Measurements from ENCODE around the gene SARNP. TPM values are rescaled to one million over a fixed set of nuclear protein-coding genes. Genes with fewer than 3 reads are reported as not detected.

The SARNP gene
- total and polyA plus RNA-seq, 10 of the 15 experiments (the other 5 are each of a cell fraction or from before 2014, with no cell fraction given), result 77.6 to 445 (median 188) TPM

GRCh38 chr12:55711786-55712553, 105.6 kb downstream of the SARNP start:
- peaks cover 7% of the 10 kb centered on the region for H3K79me2 ChIP-seq (ENCODE audit: control insufficient read depth, insufficient read depth, low read length)
- no peak for FAIRE-seq

More at GRCh38 chr12:55711786-55712553, 105.6 kb downstream of the SARNP start:
- ChIA-PET RAD21 (ENCODE audit: unreplicated experiment) (interaction anchor here (0.7 to 1.8 kb wide), 3 partner anchors 18 to 39 kb away, joined by 3 to 4 read pairs (median 3); no protein-coding TSS in a partner anchor), CTCF (interaction anchor here (0.6 to 2.9 kb wide), 5 partner anchors 10 to 1521 kb away, joined by 3 to 11 read pairs (median 4); no protein-coding TSS in a partner anchor), SMC1A (ENCODE audit: uncharacterized antibody, unreplicated experiment) (interaction anchor here (0.7 to 1.1 kb wide), 2 partner anchors 18 to 57 kb away, joined by 3 to 4 read pairs; no protein-coding TSS in a partner anchor), POLR2A (interaction anchor here (1.1 kb wide), 1 partner anchor 55 kb away, joined by 3 read pairs; no protein-coding TSS in a partner anchor)
- intact Hi-C loops (cut with micrococcal nuclease; ENCODE audit: unreplicated experiment) (no loop called here), in situ Hi-C loops (cut with MboI) (no loop called here)
- TF ChIP-seq ZNF24 (IDR thresholded peaks at IDR 0.05) (no peak), RELB (IDR thresholded peaks at IDR 0.05; ENCODE audit: low read depth) (no peak), CHD4 (IDR thresholded peaks at IDR 0.05) (no peak), REST (IDR thresholded peaks at IDR 0.05; ENCODE audit: low read depth, low read length) (no peak), ELK1 (IDR thresholded peaks at IDR 0.05; ENCODE audit: low read depth, low read length) (no peak), YBX1 (IDR thresholded peaks at IDR 0.05) (no peak), NFYA (IDR thresholded peaks at IDR 0.05; ENCODE audit: borderline replicate concordance, low read depth, low read length) (no peak), TAF1 (IDR thresholded peaks at IDR 0.05; ENCODE audit: borderline replicate concordance, low read depth, low read length) (no peak), BCL3 (IDR thresholded peaks at IDR 0.05; ENCODE audit: borderline replicate concordance, insufficient read depth, low read depth, low read length, poor library complexity, severe bottlenecking) (no peak), SMC3 (IDR thresholded peaks at IDR 0.05; ENCODE audit: borderline replicate concordance, low read length) (no peak), FOXM1 (IDR thresholded peaks at IDR 0.05; ENCODE audit: low read depth, low read length) (no peak), FOS (IDR thresholded peaks at IDR 0.05; ENCODE audit: borderline replicate concordance, extremely low read depth, insufficient read length) (no peak), SIX5 (IDR thresholded peaks at IDR 0.05; ENCODE audit: low read depth, low read length, severe bottlenecking) (no peak)
- H3K36me3 ChIP-seq (ENCODE audit: control insufficient read depth in 2 of 2, insufficient read depth in 2 of 2, low read length in 1 of 2), result no peaks in the 10 kb centered on the region
- H3K9me3 ChIP-seq (replicated peaks; ENCODE audit: control insufficient read depth, insufficient read depth, low read length), result no peaks in the 10 kb centered on the region
- peaks cover 6% of the 10 kb centered on the region for H3K4me1 ChIP-seq (ENCODE audit: control insufficient read depth, insufficient read depth, low read length)
- 88% methylated on average over 4 of the region's 4 CpGs for WGBS (ENCODE audit: insufficient coverage, insufficient replicate concordance, low lambda C conversion rate, missing lambda C conversion rate)
- ATAC-seq (no peak), DNase-seq (ENCODE audit: low read depth, low spot score) (no peak)
- no peak overlapping the region for H3K27ac ChIP-seq (ENCODE audit: control insufficient read depth, insufficient read depth)
- H3K4me3 ChIP-seq, result no peak overlapping the region
- H3K9ac ChIP-seq (ENCODE audit: control insufficient read depth, insufficient read depth, low read length), result no peak overlapping the region
- no peak overlapping the region for H2AFZ ChIP-seq (ENCODE audit: control insufficient read depth, low read depth, low read length)
- no TSS peak for BruUV-seq (replicated peaks)
- H4K20me1 ChIP-seq (ENCODE audit: control insufficient read depth, insufficient read depth), result no peaks in the 10 kb centered on the region
- H3K4me2 ChIP-seq (ENCODE audit: control insufficient read depth, insufficient read depth), result no peak overlapping the region
- H3K27me3 ChIP-seq (replicated peaks in 1 of 2; ENCODE audit: control insufficient read depth in 2 of 2, insufficient read depth in 2 of 2, low read length in 1 of 2), result peaks cover 0 to 5% of the 10 kb centered on the region in 2 experiments; a peak in 2 of 4 replicates

Data from GM12878 (cell line).